ENCODE measurements around the gene AQP2. TPM values are rescaled to one million over a fixed set of nuclear protein-coding genes. Genes with fewer than 3 reads are reported as not detected.

The AQP2 gene
- polyA plus RNA-seq, 1 of the 3 experiments (the other 2 are of a cell fraction) = not detected

GRCh38 chr12:49946086-49946485 lies 4.5 kb upstream of the AQP2 start:
- H3K79me2 ChIP-seq (ENCODE audit: insufficient read depth) = no peaks in the 10 kb centered on the region

More at GRCh38 chr12:49946086-49946485, 4.5 kb upstream of the AQP2 start:
- Histone ChIP-seq H3K9me3 (no peaks in the 10 kb centered on the region), H3K9ac (no peak overlapping the region), H3K36me3 (replicated peaks in 1 of 2; ENCODE audit: control insufficient read depth in 1 of 2, insufficient read depth in 2 of 2, low read length in 1 of 2) (no peaks in the 10 kb centered on the region), H3K9me2 (no peaks in the 10 kb centered on the region), H4K20me1 (ENCODE audit: insufficient read depth) (no peaks in the 10 kb centered on the region), H3K4me3 (ENCODE audit: low read depth in 2 of 2, low read length in 1 of 2) (no peak overlapping the region), H3K27ac (ENCODE audit: low read depth in 2 of 2, low read length in 1 of 2) (no peak overlapping the region), H2AFZ (ENCODE audit: low read depth) (peak overlapping the region; percentile 87; the same call in 1 of the 2 replicates), H3K27me3 (ENCODE audit: insufficient read depth) (no peaks in the 10 kb centered on the region), H3K4me1 (ENCODE audit: control insufficient read depth in 1 of 2, insufficient read depth in 2 of 2, low read depth in 1 of 2, low read length in 1 of 2) (peaks cover 0 to 20% of the 10 kb centered on the region in 2 experiments; a peak in 1 of 4 replicates), H3F3A (replicated peaks; ENCODE audit: insufficient read depth) (no peaks in the 10 kb centered on the region), H3K4me2 (no peak overlapping the region)
- ChIA-PET POLR2A (interaction anchor here (0.8 to 1.8 kb wide), 3 partner anchors 23 to 79 kb away, joined by 3 to 5 read pairs (median 3); no protein-coding TSS in a partner anchor), CTCF (interaction anchor here (0.8 to 6.1 kb wide), 41 partner anchors 9 to 324 kb away, joined by 3 to 101 read pairs (median 7); partner anchors contain the start of genes AQP5, BCDIN3D, COX14 and FAIM2)
- 87% methylated on average over 9 of the region's 9 CpGs for WGBS (ENCODE audit: low lambda C conversion rate)
- TF ChIP-seq JUND (IDR thresholded peaks at IDR 0.05) (no peak), EP300 (IDR thresholded peaks at IDR 0.05; ENCODE audit: borderline replicate concordance in 1 of 2, low read depth in 1 of 2, low read length in 1 of 2) (no peak), MXI1 (IDR thresholded peaks at IDR 0.05; ENCODE audit: low read depth, low read length) (no peak), PBX3 (IDR thresholded peaks at IDR 0.05) (no peak), SMC3 (IDR thresholded peaks at IDR 0.05; ENCODE audit: low read depth, low read length) (no peak), GATA2 (CRISPR knock-in tag; IDR thresholded peaks at IDR 0.05) (no peak), RFX5 (IDR thresholded peaks at IDR 0.05; ENCODE audit: low read length) (no peak), FOXM1 (IDR thresholded peaks at IDR 0.05; ENCODE audit: low read depth) (no peak), USF1 (IDR thresholded peaks at IDR 0.05; ENCODE audit: borderline replicate concordance, low read depth) (no peak), CTCF (IDR thresholded peaks at IDR 0.05) (no peak), IRF3 (IDR thresholded peaks at IDR 0.05; ENCODE audit: low read depth, low read length) (no peak), GABPA (IDR thresholded peaks at IDR 0.05; ENCODE audit: low read depth) (no peak), ELF1 (IDR thresholded peaks at IDR 0.05) (no peak), FOSL2 (IDR thresholded peaks at IDR 0.05; ENCODE audit: borderline replicate concordance, low read depth) (no peak), TCF12 (IDR thresholded peaks at IDR 0.05) (no peak), POLR2AphosphoS5 (IDR thresholded peaks at IDR 0.05; ENCODE audit: low read depth, low read length) (no peak), YY1 (IDR thresholded peaks at IDR 0.05; ENCODE audit: low read depth) (no peak), TAF1 (IDR thresholded peaks at IDR 0.05; ENCODE audit: borderline replicate concordance, low read depth, low read length) (no peak)
- DNase-seq = no peak

Data from SK-N-SH (cell line).